MM.1S (cell line): Measurements from ENCODE around the gene SOWAHC.

Experiments used
- DNase-seq: peaks from one replicate; pipeline ENCODE4 v3.0.0-alpha.2; 2015
- H2AFZ ChIP-seq: fragments of 300-600 bp; sonication (generic); 2 replicates; pipeline ENCODE4 v1.6.0; 2016; ENCODE audit warnings: antibody characterized with exemption, low read length
- H3F3A ChIP-seq: fragments of 300-600 bp; sonication (generic); 2 replicates; pipeline ENCODE4 v1.6.1; 2016; ENCODE audit warnings: mild to moderate bottlenecking, antibody characterized with exemption, low read length, moderate library complexity, mixed read lengths; ENCODE audit not compliant: insufficient read depth
- H3K27ac ChIP-seq: fragments of 300-600 bp; sonication (generic); 2 replicates; pipeline ENCODE4 v1.5.1; 2016; ENCODE audit warnings: mild to moderate bottlenecking, low read length
- H3K27me3 ChIP-seq: fragments of 300-600 bp; sonication (generic); replicated peaks from 2 replicates; pipeline ENCODE4 v1.6.0; 2016; ENCODE audit warnings: low read length; ENCODE audit not compliant: insufficient read depth
- H3K36me3 ChIP-seq: fragments of 300-600 bp; sonication (generic); replicated peaks from 2 replicates; pipeline ENCODE4 v1.6.1; 2016; ENCODE audit warnings: mild to moderate bottlenecking, low read length, mixed read lengths; ENCODE audit not compliant: insufficient read depth
- H3K4me1 ChIP-seq: fragments of 300-600 bp; sonication (generic); 2 replicates; pipeline ENCODE4 v1.6.1; 2016; ENCODE audit warnings: low read length, mixed read lengths
- H3K4me2 ChIP-seq: fragments of 300-600 bp; sonication (generic); 2 replicates; pipeline ENCODE4 v1.6.0; 2016; ENCODE audit warnings: low read depth, low read length
- H3K4me3 ChIP-seq: fragments of 300-600 bp; sonication (generic); 2 replicates; pipeline ENCODE4 v1.5.1; 2016; ENCODE audit warnings: low read length, mixed read lengths
- H3K79me2 ChIP-seq: fragments of 300-600 bp; sonication (generic); 2 replicates; pipeline ENCODE4 v1.6.1; 2016; ENCODE audit warnings: mixed run types, low read length, mixed read lengths
- H3K9ac ChIP-seq: fragments of 300-600 bp; sonication (generic); 2 replicates; pipeline ENCODE4 v1.6.1; 2016; ENCODE audit warnings: low read length, mixed read lengths
- H3K9me2 ChIP-seq: fragments of 300-600 bp; sonication (generic); replicated peaks from 2 replicates; pipeline ENCODE4 v1.6.1; 2016; ENCODE audit warnings: mild to moderate bottlenecking, low read length, mixed read lengths; ENCODE audit not compliant: insufficient read depth
- H3K9me3 ChIP-seq: fragments of 300-600 bp; sonication (generic); replicated peaks from 2 replicates; pipeline ENCODE4 v1.6.1; 2016; ENCODE audit warnings: mild to moderate bottlenecking, low read length, mixed read lengths; ENCODE audit not compliant: insufficient read depth
- H4K20me1 ChIP-seq: fragments of 300-600 bp; sonication (generic); 2 replicates; pipeline ENCODE4 v1.6.1; 2016; ENCODE audit warnings: mild to moderate bottlenecking, low read length, moderate library complexity, mixed read lengths; ENCODE audit not compliant: insufficient read depth
- CTCF ChIP-seq: fragments of 300-600 bp; sonication (generic); IDR thresholded peaks from 2 replicates; pipeline ENCODE4 v1.5.1; 2016; ENCODE audit warnings: antibody characterized with exemption, low read length, mixed read lengths
- EZH2 ChIP-seq: fragments of 300-600 bp; sonication (generic); optimal IDR thresholded peaks from 2 replicates; pipeline ENCODE3; 2017; ENCODE audit warnings: low read depth, mild to moderate bottlenecking, antibody characterized with exemption, low read length, mixed read lengths
- EZH2phosphoT487 ChIP-seq: fragments of 300-600 bp; sonication (generic); IDR thresholded peaks from 2 replicates; pipeline ENCODE4 v1.6.1; 2018; ENCODE audit warnings: antibody characterized with exemption, low read length

The SOWAHC gene

GRCh38 chr2:109654326-109655050 is 40.3 kb downstream of the SOWAHC start:
- no peaks in the 10 kb centered on the region for H3K9me3 ChIP-seq
- no peaks in the 10 kb centered on the region for H3F3A ChIP-seq
- H3K27ac ChIP-seq = no peak overlapping the region
- no peaks in the 10 kb centered on the region for H3K9me2 ChIP-seq
- no peak overlapping the region for H3K4me3 ChIP-seq
- DNase-seq = no peak
- no peak for TF ChIP-seq EZH2
- no peak for TF ChIP-seq EZH2phosphoT487
- no peak for TF ChIP-seq CTCF
- no peaks in the 10 kb centered on the region for H3K79me2 ChIP-seq
- H3K27me3 ChIP-seq = no peaks in the 10 kb centered on the region
- H3K36me3 ChIP-seq = no peaks in the 10 kb centered on the region
- H4K20me1 ChIP-seq = no peaks in the 10 kb centered on the region
- no peak overlapping the region for H3K9ac ChIP-seq
- H2AFZ ChIP-seq = no peak overlapping the region
- no peaks in the 10 kb centered on the region for H3K4me1 ChIP-seq
- no peak overlapping the region for H3K4me2 ChIP-seq

GRCh38 chr2:109655287-109655686 is 41.1 kb downstream of the SOWAHC start:
- Histone ChIP-seq H2AFZ (no peak overlapping the region), H3K4me2 (no peak overlapping the region), H3K36me3 (no peaks in the 10 kb centered on the region), H3K79me2 (no peaks in the 10 kb centered on the region), H3K9me2 (no peaks in the 10 kb centered on the region), H3K4me1 (no peaks in the 10 kb centered on the region), H4K20me1 (no peaks in the 10 kb centered on the region), H3K9me3 (no peaks in the 10 kb centered on the region), H3F3A (no peaks in the 10 kb centered on the region), H3K9ac (no peak overlapping the region), H3K27ac (no peak overlapping the region), H3K4me3 (no peak overlapping the region), H3K27me3 (no peaks in the 10 kb centered on the region)
- TF ChIP-seq CTCF (no peak), EZH2phosphoT487 (no peak), EZH2 (no peak)
- DNase-seq = no peak

GRCh38 chr2:109659396-109660045 is 45.4 kb downstream of the SOWAHC start:
- Histone ChIP-seq H3K4me3 (no peak overlapping the region), H3K36me3 (no peaks in the 10 kb centered on the region), H3K4me2 (no peak overlapping the region), H3F3A (no peaks in the 10 kb centered on the region), H3K9ac (no peak overlapping the region), H2AFZ (no peak overlapping the region), H3K9me2 (no peaks in the 10 kb centered on the region), H3K9me3 (no peaks in the 10 kb centered on the region), H3K27ac (no peak overlapping the region), H4K20me1 (no peaks in the 10 kb centered on the region), H3K79me2 (no peaks in the 10 kb centered on the region), H3K4me1 (no peaks in the 10 kb centered on the region), H3K27me3 (no peaks in the 10 kb centered on the region)
- DNase-seq = no peak
- TF ChIP-seq EZH2 (no peak), CTCF (no peak), EZH2phosphoT487 (no peak)
